Measurements from ENCODE around the gene CBARP. TPM values are rescaled to one million over a fixed set of nuclear protein-coding genes. Genes with fewer than 3 reads are reported as not detected.

CBARP gene
- total RNA-seq, 1 experiment from 2014 or later: 23.4 TPM

DNA sequence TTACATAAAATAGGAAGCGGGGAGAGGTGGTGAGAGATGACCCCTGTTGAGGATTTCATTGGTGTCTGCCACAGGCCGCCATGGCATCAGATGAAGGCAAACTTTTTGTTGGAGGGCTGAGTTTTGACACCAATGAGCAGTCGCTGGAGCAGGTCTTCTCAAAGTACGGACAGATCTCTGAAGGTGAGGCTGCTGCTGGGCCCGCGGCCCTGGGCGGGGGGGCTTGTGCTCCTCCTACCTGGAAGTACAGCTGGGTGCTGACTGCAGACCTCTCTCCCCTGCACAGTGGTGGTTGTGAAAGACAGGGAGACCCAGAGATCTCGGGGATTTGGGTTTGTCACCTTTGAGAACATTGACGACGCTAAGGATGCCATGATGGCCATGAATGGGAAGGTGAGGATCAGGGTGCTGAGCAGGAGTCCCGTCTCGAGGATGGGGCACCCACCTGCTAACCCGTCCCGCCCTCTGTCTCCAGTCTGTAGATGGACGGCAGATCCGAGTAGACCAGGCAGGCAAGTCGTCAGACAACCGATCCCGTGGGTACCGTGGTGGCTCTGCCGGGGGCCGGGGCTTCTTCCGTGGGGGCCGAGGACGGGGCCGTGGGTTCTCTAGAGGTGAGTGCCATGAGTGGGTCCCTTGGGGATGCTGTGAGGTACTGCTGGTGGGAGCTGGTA lies 33.2 kb upstream of the CBARP start (continued):
- TF ChIP-seq, protein P1, sequence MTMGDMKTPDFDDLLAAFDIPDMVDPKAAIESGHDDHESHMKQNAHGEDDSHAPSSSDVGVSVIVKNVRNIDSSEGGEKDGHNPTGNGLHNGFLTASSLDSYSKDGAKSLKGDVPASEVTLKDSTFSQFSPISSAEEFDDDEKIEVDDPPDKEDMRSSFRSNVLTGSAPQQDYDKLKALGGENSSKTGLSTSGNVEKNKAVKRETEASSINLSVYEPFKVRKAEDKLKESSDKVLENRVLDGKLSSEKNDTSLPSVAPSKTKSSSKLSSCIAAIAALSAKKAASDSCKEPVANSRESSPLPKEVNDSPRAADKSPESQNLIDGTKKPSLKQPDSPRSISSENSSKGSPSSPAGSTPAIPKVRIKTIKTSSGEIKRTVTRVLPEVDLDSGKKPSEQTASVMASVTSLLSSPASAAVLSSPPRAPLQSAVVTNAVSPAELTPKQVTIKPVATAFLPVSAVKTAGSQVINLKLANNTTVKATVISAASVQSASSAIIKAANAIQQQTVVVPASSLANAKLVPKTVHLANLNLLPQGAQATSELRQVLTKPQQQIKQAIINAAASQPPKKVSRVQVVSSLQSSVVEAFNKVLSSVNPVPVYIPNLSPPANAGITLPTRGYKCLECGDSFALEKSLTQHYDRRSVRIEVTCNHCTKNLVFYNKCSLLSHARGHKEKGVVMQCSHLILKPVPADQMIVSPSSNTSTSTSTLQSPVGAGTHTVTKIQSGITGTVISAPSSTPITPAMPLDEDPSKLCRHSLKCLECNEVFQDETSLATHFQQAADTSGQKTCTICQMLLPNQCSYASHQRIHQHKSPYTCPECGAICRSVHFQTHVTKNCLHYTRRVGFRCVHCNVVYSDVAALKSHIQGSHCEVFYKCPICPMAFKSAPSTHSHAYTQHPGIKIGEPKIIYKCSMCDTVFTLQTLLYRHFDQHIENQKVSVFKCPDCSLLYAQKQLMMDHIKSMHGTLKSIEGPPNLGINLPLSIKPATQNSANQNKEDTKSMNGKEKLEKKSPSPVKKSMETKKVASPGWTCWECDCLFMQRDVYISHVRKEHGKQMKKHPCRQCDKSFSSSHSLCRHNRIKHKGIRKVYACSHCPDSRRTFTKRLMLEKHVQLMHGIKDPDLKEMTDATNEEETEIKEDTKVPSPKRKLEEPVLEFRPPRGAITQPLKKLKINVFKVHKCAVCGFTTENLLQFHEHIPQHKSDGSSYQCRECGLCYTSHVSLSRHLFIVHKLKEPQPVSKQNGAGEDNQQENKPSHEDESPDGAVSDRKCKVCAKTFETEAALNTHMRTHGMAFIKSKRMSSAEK (CRISPR knock-in tag; IDR thresholded peaks at IDR 0.05; ENCODE audit: borderline replicate concordance): 0 out of 2 replicates have a peak, but pooled peaks have one; percentile 1
- TF ChIP-seq, protein P2, sequence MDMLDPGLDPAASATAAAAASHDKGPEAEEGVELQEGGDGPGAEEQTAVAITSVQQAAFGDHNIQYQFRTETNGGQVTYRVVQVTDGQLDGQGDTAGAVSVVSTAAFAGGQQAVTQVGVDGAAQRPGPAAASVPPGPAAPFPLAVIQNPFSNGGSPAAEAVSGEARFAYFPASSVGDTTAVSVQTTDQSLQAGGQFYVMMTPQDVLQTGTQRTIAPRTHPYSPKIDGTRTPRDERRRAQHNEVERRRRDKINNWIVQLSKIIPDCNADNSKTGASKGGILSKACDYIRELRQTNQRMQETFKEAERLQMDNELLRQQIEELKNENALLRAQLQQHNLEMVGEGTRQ (CRISPR knock-in tag; IDR thresholded peaks at IDR 0.05): no peak
- no peak for TF ChIP-seq NFYB (CRISPR knock-in tag; conservative IDR thresholded peaks at IDR 0.05; ENCODE audit: low read depth)
- TF ChIP-seq ZNF219 (CRISPR knock-in tag; IDR thresholded peaks at IDR 0.05; ENCODE audit: borderline replicate concordance): no peak

DNA sequence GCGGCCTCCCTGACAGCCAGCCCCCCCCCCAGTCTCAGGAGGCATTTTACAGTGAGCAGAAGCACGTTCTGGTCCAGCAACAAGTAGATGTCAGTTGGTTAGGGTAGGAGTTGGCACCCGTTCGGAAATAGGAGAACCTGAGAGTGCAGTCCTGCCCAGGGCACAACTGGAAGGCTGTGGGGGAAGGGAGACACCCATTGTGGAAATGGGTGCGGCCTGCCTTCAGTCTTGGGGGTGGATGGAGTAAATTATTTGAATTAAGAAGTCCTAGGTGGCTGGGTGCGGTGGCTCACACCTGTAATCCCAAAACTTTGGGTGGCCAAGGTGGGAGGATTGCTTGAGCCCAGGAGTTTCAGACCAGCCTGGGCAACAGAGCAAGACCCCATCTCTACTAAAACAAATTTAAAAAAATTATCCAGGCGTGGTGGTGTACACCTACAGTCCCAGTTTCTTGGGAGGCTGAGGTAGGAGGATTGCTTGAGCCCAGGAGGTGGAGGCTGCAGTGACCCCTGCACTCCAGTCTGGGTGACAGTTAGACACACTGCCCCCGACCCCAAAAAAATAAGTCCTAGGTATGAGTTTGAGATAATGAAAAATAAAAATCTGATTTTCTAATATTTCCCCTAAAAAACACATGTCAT lies 32.5 kb upstream of the CBARP start:
- CTCF ChIA-PET: no interaction called here
- TF ChIP-seq ZNF121 (CRISPR knock-in tag; IDR thresholded peaks at IDR 0.05) (peak; percentile 65; the same call in 1 of the 2 replicates), NFATC4 (CRISPR knock-in tag; IDR thresholded peaks at IDR 0.05) (peak; percentile 41; the same call in 1 of the 2 replicates), ZNF232 (CRISPR knock-in tag; IDR thresholded peaks at IDR 0.05) (no peak), ZNF671 (CRISPR knock-in tag; IDR thresholded peaks at IDR 0.05) (peak; percentile 8; the same call in 1 of the 2 replicates), ZNF138 (CRISPR knock-in tag; conservative IDR thresholded peaks at IDR 0.05) (no peak)
- TF ChIP-seq, protein P1 (CRISPR knock-in tag; IDR thresholded peaks at IDR 0.05; ENCODE audit: borderline replicate concordance): 0 out of 2 replicates have a peak, but pooled peaks have one; percentile 72
- TF ChIP-seq, protein P3, sequence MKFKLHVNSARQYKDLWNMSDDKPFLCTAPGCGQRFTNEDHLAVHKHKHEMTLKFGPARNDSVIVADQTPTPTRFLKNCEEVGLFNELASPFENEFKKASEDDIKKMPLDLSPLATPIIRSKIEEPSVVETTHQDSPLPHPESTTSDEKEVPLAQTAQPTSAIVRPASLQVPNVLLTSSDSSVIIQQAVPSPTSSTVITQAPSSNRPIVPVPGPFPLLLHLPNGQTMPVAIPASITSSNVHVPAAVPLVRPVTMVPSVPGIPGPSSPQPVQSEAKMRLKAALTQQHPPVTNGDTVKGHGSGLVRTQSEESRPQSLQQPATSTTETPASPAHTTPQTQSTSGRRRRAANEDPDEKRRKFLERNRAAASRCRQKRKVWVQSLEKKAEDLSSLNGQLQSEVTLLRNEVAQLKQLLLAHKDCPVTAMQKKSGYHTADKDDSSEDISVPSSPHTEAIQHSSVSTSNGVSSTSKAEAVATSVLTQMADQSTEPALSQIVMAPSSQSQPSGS (CRISPR knock-in tag; IDR thresholded peaks at IDR 0.05; ENCODE audit: borderline replicate concordance, low read depth): no peak
- H3K4me1 Mint-ChIP-seq: peaks cover 56% of the 10 kb centered on the region
- H3K36me3 Mint-ChIP-seq: peaks cover 42% of the 10 kb centered on the region
- ATAC-seq (no peak), DNase-seq (ENCODE audit: low spot score) (no peak)
- peak overlapping the region; percentile 79 for H3K4me3 Mint-ChIP-seq
- POLR2A ChIA-PET: interaction anchor here (1.7 kb wide), 1 partner anchor 19 kb away, joined by 7 read pairs; no protein-coding TSS in a partner anchor
- H3K27ac Mint-ChIP-seq: peak overlapping the region; percentile 97
- no peaks in the 10 kb centered on the region for H3K9me3 Mint-ChIP-seq
- peaks cover 7% of the 10 kb centered on the region for H3K27me3 Mint-ChIP-seq (ENCODE audit: low read depth)
